SHP77 (cell line): Measurements from ENCODE around the gene DCLRE1B.
"Not testable (repeated sequence)": the region's sequence is repeated elsewhere in the genome, so short reads cannot be mapped to it uniquely, and the experiment has no call there.

Experiments used
- DNase-seq, 2 experiments: peaks; one replicate each; lab custom pipeline; 2025; lab: John Stamatoyannopoulos, UW

DCLRE1B gene

DNA sequence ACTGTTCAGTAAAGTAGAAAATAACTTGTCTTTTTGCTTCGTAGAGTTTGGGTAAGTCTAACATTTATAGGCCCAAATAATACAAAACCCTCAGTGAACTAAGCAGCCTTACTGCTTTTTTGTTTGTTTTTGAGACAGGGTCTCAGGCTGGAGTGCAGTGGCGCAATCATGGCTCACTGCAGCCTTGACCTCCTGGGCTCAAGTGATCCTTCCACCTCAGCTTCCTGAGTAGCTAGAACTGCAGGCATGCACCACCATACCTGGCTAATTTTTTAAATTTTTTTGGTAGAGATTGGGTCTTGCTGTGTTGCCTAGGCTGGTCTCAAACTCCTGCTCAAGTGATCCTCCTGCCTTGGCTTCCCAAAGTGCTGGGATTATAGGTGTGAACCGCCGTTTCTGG is 43.0 kb downstream of the DCLRE1B start:
- not testable (repeated sequence) for DNase-seq

DNA sequence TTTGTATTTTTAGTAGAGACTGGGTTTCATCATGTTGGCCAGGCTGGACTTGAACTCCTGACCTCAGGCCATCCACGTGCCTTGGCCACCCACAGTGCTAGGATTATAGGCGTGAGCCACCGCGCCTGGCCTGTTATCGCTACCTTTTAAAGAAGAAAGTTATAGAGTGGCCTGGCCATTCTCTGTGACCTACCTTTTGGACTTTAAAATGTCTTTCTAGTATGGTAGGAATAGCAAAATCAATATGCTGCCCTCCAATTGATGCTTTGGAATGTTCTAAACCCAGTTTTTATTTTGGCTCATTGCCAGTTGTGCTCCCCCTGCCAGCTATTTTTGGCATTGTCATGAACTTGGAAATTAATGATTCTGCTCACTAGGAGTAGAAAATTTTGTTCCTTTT is 43.9 kb downstream of the DCLRE1B start:
- no peak for DNase-seq

DNA sequence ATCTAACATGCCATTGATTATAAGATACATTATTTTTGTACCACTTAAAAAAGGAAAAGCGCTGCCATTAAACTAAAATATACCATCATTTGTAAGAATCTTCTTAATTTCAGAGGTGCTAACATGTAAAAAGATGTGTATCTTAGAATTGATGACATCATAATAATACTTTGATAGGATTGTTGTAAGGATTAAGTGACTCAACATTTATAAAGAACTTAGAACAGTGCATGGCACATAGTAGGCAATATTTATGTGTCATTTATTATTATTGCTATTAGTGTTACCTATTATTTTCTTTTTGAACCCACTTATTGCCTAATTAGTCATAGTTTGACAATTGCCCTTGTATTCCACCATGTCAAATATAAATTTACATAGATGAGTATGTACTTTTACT is 45.8 kb downstream of the DCLRE1B start:
- no peak for DNase-seq

DNA sequence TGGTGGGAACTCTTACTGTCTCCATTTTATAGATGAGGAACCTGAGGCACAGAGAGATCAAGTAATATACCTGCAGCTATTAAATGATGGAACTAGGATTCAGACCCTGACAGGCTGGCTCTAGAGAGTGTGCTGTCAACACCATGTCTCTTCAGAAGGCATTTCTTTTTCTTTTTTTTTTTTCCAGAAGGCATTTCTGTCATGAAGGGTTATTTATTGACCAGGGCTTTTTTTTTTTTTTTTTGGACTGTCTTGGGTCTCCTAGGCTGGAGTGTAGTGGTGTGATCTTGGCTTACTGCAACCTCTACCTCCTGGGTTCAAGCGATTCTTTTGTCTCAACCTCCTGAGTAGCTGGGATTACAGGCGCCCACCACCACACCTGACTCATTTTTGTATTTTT is 46.6 kb downstream of the DCLRE1B start:
- no peak for DNase-seq

DNA sequence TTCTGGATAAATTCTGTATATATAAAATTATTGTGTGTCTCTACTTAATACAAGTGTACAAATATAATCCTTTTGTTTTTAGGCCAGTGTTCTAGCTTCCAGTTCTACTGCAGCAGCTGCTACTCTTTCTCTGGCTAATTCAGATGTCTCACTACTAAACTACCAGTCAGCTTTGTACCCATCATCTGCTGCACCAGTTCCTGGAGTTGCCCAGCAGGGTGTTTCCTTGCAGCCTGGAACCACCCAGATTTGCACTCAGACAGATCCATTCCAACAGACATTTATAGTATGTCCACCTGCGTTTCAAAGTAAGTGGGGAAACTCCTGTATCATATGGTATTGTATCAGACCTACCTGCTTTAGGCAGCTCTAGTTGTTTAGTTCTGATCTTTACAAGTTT is 52.9 kb downstream of the DCLRE1B start:
- DNase-seq: no peak

DNA sequence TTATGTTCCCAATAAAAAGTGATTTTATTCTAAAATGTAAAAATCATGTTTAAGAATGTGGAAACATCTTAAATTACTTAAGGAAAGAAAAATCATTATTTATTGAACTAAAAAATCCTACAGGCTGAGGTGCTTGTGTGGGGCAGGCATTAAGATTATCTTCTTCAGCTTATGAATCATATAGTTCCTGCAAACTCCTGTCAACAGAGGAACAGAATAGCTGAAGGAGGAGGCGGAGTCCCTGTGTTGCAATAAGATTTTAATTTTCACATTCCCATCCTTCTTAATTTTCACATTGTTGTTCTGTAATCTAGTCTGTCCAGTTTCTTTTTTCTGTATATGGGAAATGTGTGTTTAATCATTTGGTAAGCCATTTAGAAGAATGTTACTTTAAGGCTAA is 53.6 kb downstream of the DCLRE1B start:
- no peak for DNase-seq

DNA sequence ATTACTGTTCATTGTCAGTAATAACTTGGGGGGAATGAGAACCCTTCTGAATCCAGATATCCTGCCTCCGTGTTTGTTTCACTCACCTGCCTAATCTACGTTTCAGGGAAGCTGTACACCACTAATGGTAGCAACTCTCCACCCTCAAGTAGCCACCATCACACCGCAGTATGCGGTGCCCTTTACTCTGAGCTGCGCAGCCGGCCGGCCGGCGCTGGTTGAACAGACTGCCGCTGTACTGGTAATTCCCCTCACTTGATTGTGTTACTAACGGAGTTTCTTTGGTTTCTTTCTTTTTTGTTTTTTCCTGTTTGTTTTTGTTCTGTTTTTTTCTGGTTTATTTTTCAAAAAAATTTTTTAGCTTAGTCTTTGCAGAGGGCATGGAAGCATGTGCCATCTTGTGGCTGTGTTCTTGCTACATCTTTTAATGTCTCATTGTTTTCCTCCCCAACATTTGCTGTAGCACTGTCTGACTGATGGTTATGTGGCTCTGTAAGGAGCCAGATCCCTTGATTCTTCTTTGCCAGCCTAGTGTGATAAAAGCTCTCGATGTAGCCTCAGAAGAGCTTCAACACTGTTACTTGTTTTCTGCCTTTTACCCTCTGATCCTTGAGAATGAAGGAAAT is 58.3 kb downstream of the DCLRE1B start:
- no peak for DNase-seq
